Central memory CD4-positive, alpha-beta T cell (primary cell): ENCODE results near the gene DOCK4.

Experiments used
- DNase-seq: peaks from one replicate; pipeline ENCODE4 v3.0.0; 2022

The DOCK4 gene

GRCh38 chr7:112190120-112190519 is 16.1 kb downstream of the DOCK4 start:
- no peak for DNase-seq

GRCh38 chr7:112189691-112190090 is 16.5 kb downstream of the DOCK4 start:
- DNase-seq, result no peak

GRCh38 chr7:112188257-112188656 is 17.9 kb downstream of the DOCK4 start:
- no peak for DNase-seq

GRCh38 chr7:112186300-112186699 is 19.9 kb downstream of the DOCK4 start:
- DNase-seq, result no peak

GRCh38 chr7:112185005-112185834 is 21.0 kb downstream of the DOCK4 start:
- DNase-seq, result no peak

- DNase-seq, result no peak
These were observed 21.7 kb downstream of the DOCK4 start for GRCh38 chr7:112184455-112184854.

GRCh38 chr7:112183266-112183665 is 22.9 kb downstream of the DOCK4 start:
- DNase-seq, result no peak

GRCh38 chr7:112182749-112183148 is 23.4 kb downstream of the DOCK4 start:
- DNase-seq, result no peak

- DNase-seq, result no peak
These were observed 26.0 kb downstream of the DOCK4 start for GRCh38 chr7:112180223-112180622.

GRCh38 chr7:112176693-112177415 is 29.3 kb downstream of the DOCK4 start:
- no peak for DNase-seq

GRCh38 chr7:112176241-112176640 is 30.0 kb downstream of the DOCK4 start:
- no peak for DNase-seq

GRCh38 chr7:112174192-112174591 is 32.0 kb downstream of the DOCK4 start:
- DNase-seq, result no peak

GRCh38 chr7:112173568-112173905 is 32.7 kb downstream of the DOCK4 start:
- DNase-seq, result no peak

- DNase-seq, result no peak
These were observed 33.2 kb downstream of the DOCK4 start for GRCh38 chr7:112172870-112173567.

GRCh38 chr7:112171673-112172072 is 34.5 kb downstream of the DOCK4 start:
- DNase-seq, result no peak

- no peak for DNase-seq
These were observed 37.3 kb downstream of the DOCK4 start for GRCh38 chr7:112168915-112169314.

- no peak for DNase-seq
These were observed 39.1 kb downstream of the DOCK4 start for GRCh38 chr7:112167147-112167546.

- DNase-seq, result no peak
These were observed 43.3 kb downstream of the DOCK4 start for GRCh38 chr7:112162784-112163506.

- DNase-seq, result no peak
These were observed 43.9 kb downstream of the DOCK4 start for GRCh38 chr7:112162142-112162766.

- no peak for DNase-seq
These were observed 44.7 kb downstream of the DOCK4 start for GRCh38 chr7:112161253-112162141.

GRCh38 chr7:112160771-112161150 is 45.4 kb downstream of the DOCK4 start:
- no peak for DNase-seq
